Right lung (tissue), 5 donors: ENCODE measurements around the gene FXYD1. TPM values are rescaled to one million over a fixed set of nuclear protein-coding genes. Genes with fewer than 3 reads are reported as not detected.
"Not testable (repeated sequence)": the region's sequence is repeated elsewhere in the genome, so short reads cannot be mapped to it uniquely, and the experiment has no call there.

Experiments used
- DNase-seq, 2 donors: peaks; one replicate each; pipeline ENCODE4 v3.0.0-alpha.2; 2013
- polyA plus RNA-seq, 5 donors: library from polyadenylated mRNA; unstranded; fragments of 120-200 nt; gene quantifications; one replicate each; pipeline versions ENCODE4 v1.2.1 to v1.2.3, GENCODE V29; 2013; ENCODE audit warnings: inconsistent platforms in 1 of 5, low replicate concordance in 1 of 5; ENCODE audit not compliant: insufficient read length in 5 of 5, insufficient read depth in 1 of 5

FXYD1 gene
- polyA plus RNA-seq, 5 donors: 39.2 to 70.2 (median 57.5) TPM

DNA sequence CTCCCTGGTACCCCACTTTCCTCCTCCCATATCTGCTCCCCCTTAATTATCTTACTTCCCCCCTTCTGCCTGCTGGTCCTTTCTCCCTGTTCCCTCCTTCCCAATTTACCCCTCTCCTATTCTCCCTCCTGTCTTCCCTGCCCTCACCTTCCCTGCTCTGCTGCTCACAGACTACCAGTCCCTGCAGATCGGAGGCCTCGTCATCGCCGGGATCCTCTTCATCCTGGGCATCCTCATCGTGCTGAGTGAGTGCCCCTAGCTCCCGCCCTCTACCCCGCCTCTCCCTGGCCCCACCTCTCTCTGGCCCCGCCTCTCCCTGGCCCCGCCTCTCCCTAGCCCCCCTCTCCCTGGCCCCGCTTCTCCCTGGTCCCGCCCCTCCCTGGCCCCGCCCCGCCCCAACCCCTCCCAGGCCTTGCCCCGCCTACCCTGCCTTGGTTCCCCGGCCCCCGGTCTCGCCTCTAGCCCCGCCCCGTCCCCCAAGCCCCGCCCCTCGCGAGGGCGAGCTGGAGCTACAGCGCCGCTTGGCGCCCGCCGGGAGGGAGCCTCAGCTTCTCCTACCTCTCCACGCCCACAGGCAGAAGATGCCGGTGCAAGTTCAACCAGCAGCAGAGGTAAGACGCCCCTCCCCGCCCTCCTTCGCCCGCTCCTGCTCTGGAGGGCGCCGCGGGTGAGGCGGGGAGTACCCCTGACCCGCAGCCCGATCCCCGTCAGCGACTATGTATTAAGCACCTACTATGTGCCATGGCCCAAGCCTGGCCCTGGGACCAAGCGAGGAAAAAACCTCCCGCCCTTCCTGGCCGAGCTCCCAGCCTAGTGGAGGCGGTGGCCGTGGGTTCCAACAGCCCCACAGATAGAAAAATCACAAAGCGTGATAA, 2.6 kb downstream of the FXYD1 start:
- no peak for DNase-seq

DNA sequence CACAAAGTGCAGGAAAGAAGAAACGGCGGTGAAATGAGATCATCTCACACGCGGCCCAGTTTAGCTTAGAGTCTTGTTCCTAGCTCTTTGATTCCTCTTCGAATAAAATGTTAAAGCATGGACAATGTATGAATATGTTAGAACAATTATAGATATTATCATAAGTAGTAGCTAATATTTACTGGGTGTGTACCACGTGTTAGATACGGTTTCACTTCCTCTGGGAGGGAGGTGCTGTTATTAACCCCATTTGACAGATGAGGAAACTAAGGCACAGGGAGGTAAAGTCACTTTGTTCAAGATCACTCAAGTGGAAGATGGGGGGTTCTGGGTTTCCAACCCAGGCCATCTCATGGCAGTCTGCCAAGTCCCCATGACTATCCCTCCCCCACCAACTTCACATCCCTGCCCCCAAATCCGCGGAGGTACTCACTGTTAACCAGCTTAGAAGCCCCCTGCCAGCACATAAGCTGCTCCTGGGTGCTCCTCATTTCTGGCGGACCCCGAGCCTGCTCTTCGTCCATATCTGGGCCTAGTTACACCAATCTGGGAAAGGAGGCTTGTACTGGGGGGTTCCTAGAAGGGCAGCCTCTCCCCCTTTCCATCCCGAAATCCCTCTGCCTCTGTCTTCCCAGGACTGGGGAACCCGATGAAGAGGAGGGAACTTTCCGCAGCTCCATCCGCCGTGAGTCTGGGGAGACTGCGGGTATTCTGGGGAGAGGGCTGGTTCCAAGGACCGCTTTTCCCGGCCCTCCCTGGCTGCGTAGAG, 3.4 kb downstream of the FXYD1 start:
- no peak for DNase-seq

DNA sequence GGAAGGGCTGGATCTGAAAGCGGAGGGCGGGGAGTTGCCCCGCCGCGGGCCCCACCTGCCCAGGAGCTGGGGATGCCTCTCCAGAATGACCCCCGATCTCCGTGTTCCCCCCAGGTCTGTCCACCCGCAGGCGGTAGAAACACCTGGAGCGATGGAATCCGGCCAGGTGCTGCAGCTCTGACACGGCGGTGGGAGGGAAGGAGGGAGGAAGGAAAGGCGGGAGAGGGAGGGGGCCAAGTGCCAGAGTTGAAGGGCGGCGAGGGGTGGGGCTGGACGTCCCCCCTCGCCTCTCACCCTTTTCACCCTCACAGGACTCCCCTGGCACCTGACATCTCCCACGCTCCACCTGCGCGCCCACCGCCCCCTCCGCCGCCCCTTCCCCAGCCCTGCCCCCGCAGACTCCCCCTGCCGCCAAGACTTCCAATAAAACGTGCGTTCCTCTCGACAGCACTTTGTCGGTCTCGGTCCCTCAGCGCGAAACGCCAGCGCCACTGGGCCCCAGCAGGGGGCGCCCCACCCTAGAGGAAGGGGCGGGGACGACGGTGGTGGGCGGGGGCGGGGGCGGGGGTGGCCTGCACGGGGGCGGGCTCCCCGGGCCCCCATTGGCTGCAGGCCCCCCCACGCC, 4.1 kb downstream of the FXYD1 start:
- DNase-seq: no peak

DNA sequence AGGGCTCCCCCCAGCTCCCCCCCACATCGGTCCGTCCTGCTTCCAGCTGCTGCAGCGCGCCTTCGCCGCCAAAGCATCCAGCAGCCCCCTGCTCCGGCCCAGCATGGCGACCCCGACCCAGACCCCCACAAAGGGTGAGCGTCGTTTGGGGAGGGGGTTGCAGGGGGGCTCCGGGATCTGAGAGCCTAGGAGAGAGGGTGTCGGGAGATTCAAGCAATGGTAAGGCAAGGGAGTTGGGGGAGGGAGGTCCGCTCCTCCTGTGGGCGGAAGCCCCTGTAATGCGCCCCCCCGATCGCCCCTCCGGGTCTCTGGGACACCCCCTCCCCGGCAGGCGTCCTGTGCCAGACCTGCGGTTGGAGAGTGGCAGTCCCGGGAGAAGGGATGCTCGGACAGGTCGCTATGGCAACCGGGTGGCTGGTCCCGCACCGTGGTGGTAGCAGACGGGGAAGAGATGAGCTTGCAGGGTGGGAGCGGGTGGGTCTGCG, 4.6 kb downstream of the FXYD1 start, which contains the start of gene FXYD7:
Gene FXYD7, plus strand, starts transcription at position 25 of the 485 bp plus-strand sequence. Its CDS starts 79 bp downstream, at position 104.
- DNase-seq: no peak

DNA sequence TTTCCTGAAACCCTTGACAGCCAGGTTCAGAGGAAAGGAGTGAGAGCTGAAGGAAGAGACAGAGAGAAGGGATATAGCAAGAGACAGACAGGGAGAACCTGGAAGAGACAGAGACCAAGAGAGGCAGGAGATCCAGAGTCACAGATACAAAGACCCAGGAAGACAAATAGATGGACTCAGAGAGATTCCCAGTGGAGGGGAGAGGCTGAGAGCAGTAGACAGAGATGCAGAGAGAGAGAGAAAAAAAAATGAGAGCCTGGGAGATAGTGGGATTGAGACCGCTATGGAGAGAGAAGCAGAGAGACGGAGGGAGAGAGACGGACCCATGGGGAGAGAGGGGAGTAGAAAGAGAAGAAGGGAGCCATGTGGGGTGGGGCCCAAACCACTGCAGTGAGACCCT, 5.2 kb downstream of the FXYD1 start:
- no peak for DNase-seq

DNA sequence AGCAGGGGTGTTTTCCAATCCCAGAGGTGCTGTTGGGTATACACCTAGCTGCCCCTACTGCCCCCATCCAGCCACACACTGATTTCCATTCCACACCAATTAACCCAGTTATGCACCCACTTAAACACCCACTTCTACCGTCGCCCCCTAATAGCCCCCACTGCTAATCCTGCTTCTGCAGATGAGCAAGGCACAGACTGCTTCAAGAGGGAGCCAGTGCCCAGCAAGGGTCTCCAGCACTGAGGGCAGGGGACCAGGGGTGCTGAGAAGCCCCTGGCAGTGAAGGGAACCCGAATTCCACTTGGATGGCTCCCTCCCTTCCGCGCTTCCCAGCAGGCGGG, 5.6 kb downstream of the FXYD1 start:
- DNase-seq: no peak

DNA sequence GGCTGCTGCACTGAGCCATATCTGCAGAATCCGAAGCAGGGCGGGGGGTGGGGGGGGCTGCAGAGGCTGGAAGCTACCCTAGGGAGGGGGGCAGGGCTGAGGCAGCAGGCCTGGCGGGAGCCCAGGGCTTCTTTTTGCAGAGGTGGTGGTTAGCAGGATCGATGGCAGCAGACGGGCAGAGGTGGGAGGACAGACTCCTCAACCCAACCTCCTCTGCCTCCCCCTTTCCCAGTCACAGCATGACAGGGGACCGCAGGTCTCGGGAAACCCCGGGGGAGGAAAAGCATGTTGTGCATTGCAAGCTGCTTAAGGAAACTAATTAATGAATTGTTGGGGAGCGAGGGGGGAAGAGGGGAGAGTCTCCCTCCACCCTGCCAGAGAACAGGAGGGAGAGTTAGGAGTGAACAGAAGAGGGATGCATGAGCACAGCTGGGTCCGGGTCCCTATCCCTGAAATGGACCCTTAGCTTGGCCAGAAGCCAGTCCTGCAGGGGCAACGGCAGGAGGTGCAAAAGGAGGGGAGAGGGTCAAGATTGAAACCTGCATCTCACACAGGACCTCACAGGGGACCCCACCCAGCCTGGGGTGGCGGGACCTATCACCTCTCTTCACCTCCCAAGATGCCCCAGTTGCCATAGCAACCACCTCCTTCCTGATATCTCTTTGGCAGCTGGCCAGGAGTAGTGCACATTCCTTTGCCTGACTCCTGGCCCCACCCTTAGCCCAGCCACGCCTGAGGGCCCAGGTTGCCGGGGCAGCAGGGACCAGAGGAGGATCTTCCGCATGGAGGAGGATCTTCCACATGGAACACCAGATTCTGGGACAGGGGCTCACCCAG, 6.2 kb downstream of the FXYD1 start:
- DNase-seq: no peak

DNA sequence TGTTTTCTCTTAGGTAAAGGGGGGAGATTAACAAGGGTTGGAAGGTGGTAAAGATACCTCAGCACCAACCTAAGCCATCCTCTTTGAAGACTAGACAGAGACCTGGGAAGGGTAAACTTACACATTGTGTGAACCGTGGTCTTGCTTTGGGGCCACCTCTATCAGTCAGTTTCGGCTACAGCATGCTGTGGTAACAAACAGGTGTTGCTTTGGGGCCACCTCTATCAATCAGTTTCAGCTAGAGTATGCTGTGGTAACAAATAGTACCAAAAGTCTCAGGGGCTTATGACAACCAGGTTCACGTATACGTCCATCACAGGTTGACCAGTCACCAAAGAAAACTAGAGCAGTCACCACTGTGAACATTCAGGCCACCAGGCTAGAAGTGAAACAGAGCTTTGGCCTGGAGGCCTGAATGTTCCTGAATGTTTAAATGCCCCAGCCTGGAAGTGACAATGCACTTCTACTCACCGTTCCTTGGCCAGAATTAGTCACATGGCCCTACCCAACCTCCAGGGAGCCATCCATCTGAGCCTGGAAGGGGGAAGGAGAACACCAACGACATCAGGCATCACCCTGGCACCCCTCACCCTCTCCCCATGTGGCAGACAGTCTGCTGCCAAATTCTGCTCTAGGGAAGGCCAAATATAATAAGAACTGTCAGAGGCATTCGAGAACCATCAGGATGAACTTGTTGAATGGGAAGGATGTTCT, 8.3 kb downstream of the FXYD1 start:
- DNase-seq: no peak

DNA sequence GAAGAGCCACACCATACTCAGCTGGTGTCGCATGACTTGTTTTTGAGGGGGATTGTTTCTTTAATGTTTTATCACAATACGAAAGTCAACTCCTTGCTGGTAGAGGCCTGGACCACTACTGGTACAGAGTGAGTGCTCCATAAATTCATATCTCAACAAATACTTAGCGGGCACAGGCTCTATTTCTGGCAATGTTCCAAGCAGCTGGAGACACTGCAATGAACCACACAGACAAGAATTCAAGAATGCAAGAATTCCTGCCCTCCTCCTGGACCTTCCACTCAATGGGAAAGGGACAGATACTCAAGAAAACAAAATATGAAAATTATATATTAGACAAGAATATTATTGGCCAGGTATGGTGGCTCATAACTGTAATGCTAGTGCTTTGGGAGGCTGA, 10.8 kb downstream of the FXYD1 start:
- DNase-seq: no peak

DNA sequence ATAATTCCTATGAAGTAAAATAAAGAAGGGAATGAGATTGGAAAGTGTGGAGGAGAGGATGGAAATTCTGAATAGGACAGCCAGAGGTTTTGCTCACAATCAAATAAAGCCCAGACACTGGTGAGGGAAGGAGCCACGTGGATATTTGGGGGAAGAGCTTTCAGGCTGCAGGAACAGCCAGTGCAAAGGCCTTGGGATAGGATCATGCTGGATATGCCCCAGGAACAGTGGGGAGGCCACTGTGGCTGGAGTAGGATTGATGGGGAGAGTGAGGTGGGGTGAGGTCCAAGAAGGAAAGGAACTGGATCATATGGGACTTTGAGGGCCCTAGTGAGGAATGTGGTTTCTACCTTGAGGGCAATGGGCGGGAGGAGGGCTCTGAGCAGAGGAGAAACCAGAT, 11.8 kb downstream of the FXYD1 start:
- DNase-seq: no peak

DNA sequence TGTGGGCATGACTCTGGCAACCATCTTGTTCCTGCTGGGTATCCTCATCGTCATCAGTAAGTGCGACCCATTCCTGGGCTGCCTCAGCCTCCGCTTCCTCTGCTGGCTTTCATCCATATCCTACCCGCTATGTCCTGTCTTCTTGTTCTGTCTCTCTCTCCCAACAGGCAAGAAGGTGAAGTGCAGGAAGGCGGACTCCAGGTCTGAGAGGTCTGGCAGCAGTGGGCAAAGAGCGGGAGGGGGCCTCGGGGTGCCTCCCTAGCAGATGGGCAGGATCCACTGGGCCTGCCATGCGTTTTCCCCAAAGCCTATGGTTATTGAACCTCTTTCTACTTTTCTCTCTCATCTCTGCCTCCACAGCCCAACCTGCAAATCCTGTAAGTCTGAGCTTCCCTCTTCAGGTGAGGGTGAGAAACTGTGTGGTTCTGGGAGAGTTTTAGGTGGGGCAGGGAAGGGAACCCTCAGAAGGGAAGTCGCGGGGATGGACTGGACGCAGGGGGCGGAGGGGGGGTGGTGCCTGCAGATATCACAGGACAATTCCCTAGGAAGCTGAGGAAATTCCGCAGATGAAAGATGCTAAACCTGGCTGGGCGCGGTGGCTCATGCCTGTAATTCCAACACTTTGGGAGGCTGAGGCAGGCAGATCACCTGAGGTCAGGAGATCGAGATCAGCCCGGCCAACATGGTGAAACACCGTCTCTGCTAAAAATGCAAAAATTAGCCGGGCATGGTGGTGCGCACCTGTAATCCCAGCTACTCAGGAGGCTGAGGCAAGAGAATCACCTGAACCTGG, 12.8 kb downstream of the FXYD1 start:
- no peak for DNase-seq

DNA sequence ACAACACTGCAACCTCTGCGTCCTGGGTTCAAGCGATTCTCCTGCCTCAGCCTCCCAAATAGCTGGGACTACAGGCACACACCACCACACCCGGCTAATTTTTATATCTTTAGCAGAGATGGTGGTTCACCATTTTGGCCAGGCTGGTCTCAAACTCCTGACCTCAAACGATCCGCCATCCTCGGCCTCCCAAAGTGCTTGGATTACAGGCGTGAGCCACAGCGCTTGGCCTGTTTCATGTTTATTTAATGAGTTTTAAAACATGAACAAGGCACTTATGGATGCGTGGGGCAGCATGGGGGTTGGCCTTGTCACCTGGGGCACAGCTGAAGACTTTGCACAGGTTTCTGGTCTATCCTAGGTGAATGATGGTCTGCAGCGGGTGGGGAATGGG, 14.5 kb downstream of the FXYD1 start:
- DNase-seq: not testable (repeated sequence)

DNA sequence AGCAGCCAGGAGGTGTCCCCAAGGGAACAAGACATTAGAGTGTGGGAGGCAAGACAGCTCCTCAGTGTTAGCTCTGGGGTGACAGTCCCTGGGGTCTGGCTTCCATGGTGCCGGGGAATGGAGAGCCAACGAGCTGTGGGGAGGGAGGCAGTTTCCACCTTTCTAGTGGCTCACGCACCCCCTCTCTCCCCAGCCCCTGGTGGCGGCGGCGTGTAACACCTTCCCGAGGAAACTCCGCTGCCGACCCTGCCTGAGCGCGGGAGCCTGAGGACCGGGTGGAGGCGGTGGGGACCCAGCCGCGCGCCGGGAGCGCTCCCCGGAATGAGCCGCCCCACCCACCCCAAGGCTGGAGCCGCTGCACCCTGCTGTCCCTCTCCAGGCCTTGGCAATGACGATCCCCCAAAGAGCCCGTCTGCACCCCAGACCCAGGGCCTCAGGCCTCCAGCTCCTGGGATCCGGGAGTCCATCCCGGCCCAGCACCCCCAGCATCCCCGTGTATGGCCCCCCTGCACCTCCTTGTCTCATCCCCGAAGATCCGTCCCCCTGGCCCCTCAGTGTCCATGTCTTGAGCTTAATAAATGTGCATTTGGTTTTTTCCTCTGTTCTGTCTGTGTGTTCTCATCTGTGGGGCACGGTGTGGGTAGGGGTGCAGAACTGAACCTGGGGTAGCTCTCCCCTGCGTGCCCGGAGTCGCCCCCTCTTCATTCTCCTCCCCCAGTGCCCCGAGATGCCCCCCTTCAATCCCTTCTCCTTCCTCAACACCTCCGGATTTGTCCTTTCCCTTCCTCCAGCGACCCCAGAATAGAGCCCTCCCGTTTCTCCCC, 15.3 kb downstream of the FXYD1 start:
- DNase-seq: no peak

DNA sequence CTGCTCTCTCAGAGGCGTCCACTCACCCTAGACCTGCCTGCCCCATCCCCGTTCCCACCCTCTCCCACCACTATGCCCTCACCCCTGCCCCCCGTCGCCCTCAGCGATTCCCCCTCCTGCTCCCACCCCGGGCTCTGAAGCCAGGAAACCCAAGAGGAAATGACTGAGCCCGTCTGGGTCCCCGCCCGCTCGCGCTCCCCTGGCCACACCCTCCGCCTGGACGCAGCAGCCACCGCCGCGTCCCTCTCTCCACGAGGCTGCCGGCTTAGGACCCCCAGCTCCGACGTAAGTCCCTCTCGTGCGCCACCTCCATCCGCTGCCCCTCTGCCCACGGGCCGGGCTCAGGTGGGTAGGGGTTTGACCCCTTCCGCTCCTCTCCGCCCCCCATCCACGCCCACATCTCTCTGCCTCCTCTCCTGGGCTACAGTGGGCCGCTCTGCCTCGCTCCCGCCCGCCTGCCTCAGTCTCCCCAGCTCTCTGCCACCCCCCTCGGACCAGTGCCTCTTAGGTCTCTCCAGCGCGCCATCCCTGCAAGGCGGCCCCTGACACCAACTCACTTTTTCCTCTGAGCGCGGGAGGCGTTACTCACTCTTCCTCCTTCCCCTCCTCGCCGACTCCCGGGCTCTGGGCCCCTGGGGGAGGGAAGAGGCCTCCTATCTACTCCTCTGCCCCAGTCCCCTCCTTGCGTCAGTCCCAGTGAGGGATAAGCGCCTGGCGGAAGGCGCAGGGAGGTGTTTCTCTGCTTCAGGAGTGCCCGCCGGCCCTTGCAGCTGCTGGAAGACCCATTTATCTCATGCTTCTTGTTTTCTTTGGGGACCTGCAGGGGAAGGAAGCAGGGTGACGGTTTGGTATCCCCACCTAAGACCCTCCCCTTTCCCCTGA, 16.1 kb downstream of the FXYD1 start, which contains the start of gene FXYD5:
Gene FXYD5, plus strand, starts transcription at position 211 of the 882 bp plus-strand sequence. CDS start 816 bp downstream, outside the sequence.
- DNase-seq: no peak

DNA sequence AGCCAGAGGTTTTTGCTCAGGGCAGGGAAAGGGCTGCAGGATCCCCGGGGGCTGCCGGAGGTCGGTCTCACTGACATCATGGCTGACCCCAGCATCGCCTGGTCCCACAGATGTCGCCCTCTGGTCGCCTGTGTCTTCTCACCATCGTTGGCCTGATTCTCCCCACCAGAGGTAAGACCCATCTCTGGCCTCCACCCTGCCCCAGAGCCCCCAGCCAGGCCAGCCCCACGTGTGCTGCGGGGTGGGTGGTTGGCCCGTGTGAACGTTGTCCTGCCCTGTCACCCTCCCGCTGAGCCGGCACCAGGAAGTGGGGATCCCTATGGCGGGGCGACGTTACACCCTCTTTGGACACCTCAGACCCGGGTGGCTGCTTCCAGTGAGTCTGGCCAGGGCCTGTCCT, 16.8 kb downstream of the FXYD1 start:
- DNase-seq: no peak

DNA sequence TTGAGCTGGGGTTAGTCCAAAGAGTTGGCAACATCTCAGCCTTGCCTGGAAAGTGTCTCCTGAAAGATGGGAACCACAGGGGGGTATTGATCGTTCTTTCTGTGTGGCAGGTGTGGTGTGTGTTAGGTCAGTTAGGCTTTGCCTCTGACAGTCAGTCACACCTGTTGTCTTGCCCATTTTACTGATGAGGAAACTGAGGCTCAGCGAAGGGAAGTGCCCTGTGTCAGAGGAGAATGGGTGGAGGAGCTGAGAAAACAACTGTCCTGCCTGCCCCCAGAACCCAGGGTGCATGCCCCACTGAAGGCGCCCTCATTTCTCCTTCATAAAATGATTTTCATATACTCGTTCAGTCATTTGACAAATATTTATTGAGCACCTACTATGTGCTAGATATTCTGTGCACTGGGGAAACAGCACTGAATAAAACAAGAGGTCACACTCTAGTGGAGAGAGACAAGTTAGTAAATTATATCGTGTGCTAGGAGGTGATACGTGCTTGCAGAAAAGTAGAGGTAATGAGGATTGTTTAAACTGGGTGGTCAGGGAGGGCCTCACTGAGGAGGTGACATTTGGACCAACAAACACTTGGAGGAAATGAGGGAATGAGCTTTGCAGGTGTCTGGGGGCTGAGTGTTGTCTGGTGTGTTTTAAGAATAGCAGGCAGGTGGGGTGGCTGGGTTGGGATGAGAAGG, 17.5 kb downstream of the FXYD1 start:
- DNase-seq: no peak

DNA sequence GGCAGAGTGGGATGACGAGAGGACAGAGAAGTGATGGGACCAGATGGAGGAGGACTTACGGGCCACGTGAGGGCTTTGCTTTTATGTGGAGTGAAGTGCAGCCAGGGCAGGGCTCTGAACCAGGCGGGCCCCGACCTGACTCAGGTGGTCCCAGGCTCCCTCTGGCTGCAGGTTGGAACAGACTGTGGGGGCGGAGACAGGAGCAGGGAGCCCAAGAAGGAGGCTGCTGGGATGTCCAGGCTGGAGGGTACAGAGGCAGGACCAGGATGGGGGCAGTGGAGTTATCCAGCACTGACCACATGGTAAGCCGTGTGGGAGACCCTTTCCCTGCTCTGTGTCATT, 18.0 kb downstream of the FXYD1 start:
- no peak for DNase-seq
